A673 (cell line): ENCODE results near the gene MAP3K5. TPM values are rescaled to one million over a fixed set of nuclear protein-coding genes. Genes with fewer than 3 reads are reported as not detected.

Experiments
- BruUV-seq: library from RNA; stranded (reverse); fragments of 400-500 nt; replicated peaks from 2 replicates; lab custom pipeline; 2021; lab: Mats Ljungman, UMichigan
- CTCF ChIA-PET: fragments of 300-600 bp; sonication (Branson Sonifier 250); formaldehyde crosslinking; loops from one replicate; lab custom pipeline; 2022; ENCODE audit warnings: antibody characterized with exemption; lab: Charles Lee
- POLR2A ChIA-PET: fragments of 300-600 bp; sonication (Branson Sonifier 250); formaldehyde crosslinking; loops from one replicate; lab custom pipeline; 2022; ENCODE audit warnings: antibody characterized with exemption; ENCODE audit not compliant: low non-redundant PET; lab: Charles Lee
- DNase-seq: peaks from one replicate; pipeline ENCODE4 v3.0.0-alpha.2; 2015; ENCODE audit warnings: low spot score
- H3K27ac ChIP-seq: fragments of 200-600 bp; sonication (generic); 2 replicates; pipeline ENCODE4 v1.5.1; 2016; ENCODE audit warnings: mixed run types, low read depth, mild to moderate bottlenecking, mixed read lengths, antibody characterized with exemption, low read length; ENCODE audit not compliant: poor library complexity, severe bottlenecking
- H3K27me3 ChIP-seq: fragments of 200-600 bp; sonication (generic); replicated peaks from 2 replicates; pipeline ENCODE4 v1.6.1; 2017; ENCODE audit warnings: mixed run types, low read depth, mild to moderate bottlenecking, mixed read lengths, antibody characterized with exemption, low read length; ENCODE audit not compliant: insufficient read depth, poor library complexity
- H3K36me3 ChIP-seq: fragments of 200-600 bp; sonication (generic); 2 replicates; pipeline ENCODE4 v1.6.1; 2016; ENCODE audit warnings: mixed run types, mild to moderate bottlenecking, mixed read lengths, antibody characterized with exemption, low read length; ENCODE audit not compliant: insufficient read depth, poor library complexity, severe bottlenecking
- H3K4me1 ChIP-seq: fragments of 200-600 bp; sonication (generic); 2 replicates; pipeline ENCODE4 v1.6.1; 2017; ENCODE audit warnings: mixed run types, mild to moderate bottlenecking, mixed read lengths, antibody characterized with exemption, low read length; ENCODE audit not compliant: insufficient read depth, poor library complexity, severe bottlenecking
- H3K4me3 ChIP-seq: fragments of 200-600 bp; sonication (generic); 2 replicates; pipeline ENCODE4 v1.5.1; 2016; ENCODE audit warnings: low read depth, mixed run types, mild to moderate bottlenecking, mixed read lengths, low read length; ENCODE audit not compliant: poor library complexity, severe bottlenecking
- H3K9me3 ChIP-seq: fragments of 200-600 bp; sonication (generic); 2 replicates; pipeline ENCODE4 v1.6.1; 2016; ENCODE audit warnings: mixed run types, low read depth, mild to moderate bottlenecking, mixed read lengths, antibody characterized with exemption, low read length; ENCODE audit not compliant: poor library complexity, severe bottlenecking
- EZH2 ChIP-seq: fragments of 200-600 bp; sonication (generic); IDR thresholded peaks from 2 replicates; pipeline ENCODE4 v1.6.1; 2017; ENCODE audit warnings: borderline replicate concordance, low read depth, mild to moderate bottlenecking, mixed read lengths, antibody characterized with exemption, low read length; ENCODE audit not compliant: poor library complexity, severe bottlenecking
- intact Hi-C: fragments of 100-400 bp; cut with micrococcal nuclease; formaldehyde crosslinking; loops from one replicate; pipeline ENCODE4 v1.10.0; 2022; ENCODE audit not compliant: unreplicated experiment
- total RNA-seq: library from RNA; stranded (reverse); gene quantifications from 2 replicates; pipeline ENCODE4 v1.2.3, GENCODE V29; 2021
- TF ChIP-seq, protein P1 (sequence below): fragments of 300-800, 200-600 bp; sonication (generic); conservative IDR thresholded peaks from 2 replicates; pipeline ENCODE4 v1.5.1; 2017; ENCODE audit warnings: low read depth, mild to moderate bottlenecking, antibody characterized with exemption, low read length, moderate library complexity, mixed read lengths

The MAP3K5 gene
- total RNA-seq, 1 experiment from 2014 or later = 5.4 TPM

DNA sequence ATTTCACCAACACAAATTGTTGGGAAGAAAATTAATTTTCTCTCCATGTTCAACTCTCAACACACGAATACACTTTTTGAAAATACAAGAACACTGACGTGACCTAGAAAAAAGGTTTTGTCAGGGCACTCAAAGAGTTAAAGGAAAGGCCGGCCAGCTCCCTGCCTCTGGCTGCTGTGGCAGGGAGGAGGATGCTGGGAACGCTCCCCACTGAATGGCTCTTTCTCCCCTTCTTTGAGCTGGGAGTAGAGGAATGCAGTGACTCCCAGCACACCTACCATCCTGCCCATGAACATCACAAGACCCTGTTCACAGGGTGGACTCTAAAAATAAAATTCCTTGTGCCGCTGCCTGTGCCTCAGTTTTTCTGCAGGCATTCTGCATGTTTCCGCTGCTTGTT, 47.0 kb downstream of the MAP3K5 start:
- H3K27ac ChIP-seq = no peak overlapping the region
- TF ChIP-seq, protein P1, sequence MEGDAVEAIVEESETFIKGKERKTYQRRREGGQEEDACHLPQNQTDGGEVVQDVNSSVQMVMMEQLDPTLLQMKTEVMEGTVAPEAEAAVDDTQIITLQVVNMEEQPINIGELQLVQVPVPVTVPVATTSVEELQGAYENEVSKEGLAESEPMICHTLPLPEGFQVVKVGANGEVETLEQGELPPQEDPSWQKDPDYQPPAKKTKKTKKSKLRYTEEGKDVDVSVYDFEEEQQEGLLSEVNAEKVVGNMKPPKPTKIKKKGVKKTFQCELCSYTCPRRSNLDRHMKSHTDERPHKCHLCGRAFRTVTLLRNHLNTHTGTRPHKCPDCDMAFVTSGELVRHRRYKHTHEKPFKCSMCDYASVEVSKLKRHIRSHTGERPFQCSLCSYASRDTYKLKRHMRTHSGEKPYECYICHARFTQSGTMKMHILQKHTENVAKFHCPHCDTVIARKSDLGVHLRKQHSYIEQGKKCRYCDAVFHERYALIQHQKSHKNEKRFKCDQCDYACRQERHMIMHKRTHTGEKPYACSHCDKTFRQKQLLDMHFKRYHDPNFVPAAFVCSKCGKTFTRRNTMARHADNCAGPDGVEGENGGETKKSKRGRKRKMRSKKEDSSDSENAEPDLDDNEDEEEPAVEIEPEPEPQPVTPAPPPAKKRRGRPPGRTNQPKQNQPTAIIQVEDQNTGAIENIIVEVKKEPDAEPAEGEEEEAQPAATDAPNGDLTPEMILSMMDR = no peak
- TF ChIP-seq EZH2 = no peak
- no peaks in the 10 kb centered on the region for H3K4me1 ChIP-seq
- no TSS peak for BruUV-seq
- POLR2A ChIA-PET = no interaction called here
- no peak overlapping the region for H3K4me3 ChIP-seq
- H3K27me3 ChIP-seq = no peaks in the 10 kb centered on the region
- DNase-seq = no peak
- H3K36me3 ChIP-seq = no peaks in the 10 kb centered on the region
- no peaks in the 10 kb centered on the region for H3K9me3 ChIP-seq
- CTCF ChIA-PET = no interaction called here
- intact Hi-C loops = no loop called here

DNA sequence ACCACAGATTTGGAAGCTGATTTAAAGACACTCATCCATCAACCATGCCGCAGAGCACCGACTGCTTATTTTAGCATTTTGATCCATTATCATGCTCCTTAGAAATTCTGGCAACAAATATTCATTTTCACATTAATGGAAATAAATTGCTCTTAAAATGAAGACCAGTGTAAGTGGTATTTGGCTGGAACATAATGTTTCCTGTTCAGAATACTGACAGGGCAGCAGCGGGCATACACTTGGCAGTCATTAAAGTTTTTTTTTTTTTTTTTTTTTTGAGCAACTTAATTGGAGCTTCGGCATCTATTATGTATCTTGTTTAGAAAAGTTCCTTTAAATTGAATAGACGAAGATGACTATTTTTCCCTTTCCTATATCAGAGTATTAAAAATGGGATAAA, 47.4 kb downstream of the MAP3K5 start:
- POLR2A ChIA-PET = no interaction called here
- Histone ChIP-seq H3K27ac (no peak overlapping the region), H3K27me3 (no peaks in the 10 kb centered on the region), H3K4me1 (peaks cover 3% of the 10 kb centered on the region), H3K36me3 (no peaks in the 10 kb centered on the region), H3K4me3 (no peak overlapping the region), H3K9me3 (no peaks in the 10 kb centered on the region)
- no peak for DNase-seq
- TF ChIP-seq, protein P1 = no peak
- TF ChIP-seq EZH2 = no peak
- intact Hi-C loops = no loop called here
- CTCF ChIA-PET = no interaction called here
- BruUV-seq = no TSS peak

DNA sequence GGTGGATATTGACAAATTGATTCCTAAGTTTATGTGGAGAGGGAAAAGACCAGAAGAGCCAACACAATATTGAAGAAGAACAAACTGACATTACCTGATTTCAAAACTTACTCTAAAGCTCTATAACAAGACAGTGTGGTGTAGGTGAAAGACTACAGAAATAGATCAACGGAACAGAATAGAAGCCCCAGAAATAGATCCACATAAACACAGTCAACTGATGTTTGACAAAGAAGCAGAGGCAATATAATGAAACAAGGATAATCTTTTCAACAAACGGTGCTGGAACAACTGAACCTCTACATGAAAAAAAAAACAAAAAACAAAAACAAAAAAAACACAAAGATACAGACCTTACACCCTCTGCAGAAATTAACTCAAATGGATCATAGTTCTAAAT, 50.2 kb downstream of the MAP3K5 start:
- no TSS peak for BruUV-seq
- POLR2A ChIA-PET = no interaction called here
- H3K27me3 ChIP-seq = no peaks in the 10 kb centered on the region
- intact Hi-C loops = no loop called here
- no peak for DNase-seq
- no peak overlapping the region for H3K4me3 ChIP-seq
- no peaks in the 10 kb centered on the region for H3K9me3 ChIP-seq
- CTCF ChIA-PET = interaction anchor here (0.7 kb wide), 1 partner anchor 21 kb away, joined by 4 read pairs; no protein-coding TSS in a partner anchor
- no peak for TF ChIP-seq EZH2
- TF ChIP-seq, protein P1 = no peak
- H3K4me1 ChIP-seq = peaks cover 9% of the 10 kb centered on the region
- H3K27ac ChIP-seq = no peak overlapping the region
- no peaks in the 10 kb centered on the region for H3K36me3 ChIP-seq
